GM13976 (cell line): Measurements from ENCODE around the gene TMEM86A.
"Not testable (repeated sequence)": the region's sequence is repeated elsewhere in the genome, so short reads cannot be mapped to it uniquely, and the experiment has no call there.

Experiments used
- DNase-seq: peaks from one replicate; pipeline ENCODE4 v3.0.0; 2012; ENCODE audit warnings: low spot score
- CTCF ChIP-seq: IDR thresholded peaks from 2 replicates; pipeline ENCODE4 v1.5.1; 2012; ENCODE audit warnings: borderline replicate concordance, mild to moderate bottlenecking; ENCODE audit not compliant: insufficient read depth; ENCODE audit errors: extremely low read depth, missing control alignments, control extremely low read depth
- in situ Hi-C: fragments of 300-500 bp; cut with MboI; formaldehyde crosslinking; loops from one replicate; pipeline ENCODE4 v1.12.0; 2022; ENCODE audit warnings: low sequenced_read_pairs, mixed read lengths, inconsistent platforms; ENCODE audit not compliant: unreplicated experiment

Gene TMEM86A

DNA sequence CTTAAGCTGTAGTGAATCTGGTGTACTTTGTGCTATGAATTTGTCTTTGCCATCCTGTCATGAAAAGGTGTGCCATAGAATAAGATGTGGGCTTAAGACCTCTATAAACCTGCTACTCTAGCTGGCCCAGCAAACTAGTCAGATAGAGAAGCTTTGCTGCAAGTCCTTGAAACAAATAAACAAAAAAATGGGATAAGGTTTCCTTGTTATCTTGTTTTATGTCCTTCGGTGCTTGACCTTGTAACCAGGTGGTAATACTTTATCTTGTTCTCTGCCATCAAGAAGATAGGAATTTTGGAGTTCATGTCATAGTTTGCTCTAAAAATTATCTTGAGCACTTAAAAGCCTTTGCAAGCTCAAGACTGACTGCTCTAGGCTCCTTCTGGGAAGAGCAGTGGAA lies 14.3 kb upstream of the TMEM86A start:
- no peak for TF ChIP-seq CTCF
- in situ Hi-C loops = no loop called here
- no peak for DNase-seq

DNA sequence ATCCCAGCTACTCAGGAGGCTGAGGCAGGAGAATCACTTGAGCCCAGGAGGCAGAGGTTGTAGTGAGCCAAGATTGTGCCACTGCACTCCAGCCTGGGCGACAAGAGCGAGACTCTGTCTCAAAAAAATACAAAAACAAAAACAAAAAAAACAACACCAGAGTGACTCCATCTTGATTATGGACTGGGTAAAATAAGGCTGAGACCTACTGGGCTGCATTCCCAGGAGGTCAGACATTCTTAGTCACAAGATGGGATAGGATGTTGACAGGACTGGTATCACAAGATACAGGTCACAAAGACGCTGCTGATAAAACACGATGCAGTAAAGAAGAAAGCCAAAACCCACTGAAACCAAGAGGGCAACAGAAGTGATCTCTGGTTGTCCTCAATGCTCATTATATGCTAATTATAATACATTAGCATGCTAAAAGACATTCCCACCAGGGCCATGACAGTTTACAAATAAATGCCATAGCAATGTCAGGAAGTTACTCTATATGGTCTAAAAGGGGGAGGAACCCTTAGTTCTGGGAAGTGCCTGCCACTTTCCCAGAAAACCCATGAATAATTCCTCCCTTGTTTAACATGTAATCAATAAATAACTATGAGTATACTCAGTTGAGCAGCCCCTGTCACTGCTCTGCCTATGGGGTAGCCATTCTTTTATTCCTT lies 7.0 kb upstream of the TMEM86A start:
- in situ Hi-C loops, DNase-seq: not testable (repeated sequence)

DNA sequence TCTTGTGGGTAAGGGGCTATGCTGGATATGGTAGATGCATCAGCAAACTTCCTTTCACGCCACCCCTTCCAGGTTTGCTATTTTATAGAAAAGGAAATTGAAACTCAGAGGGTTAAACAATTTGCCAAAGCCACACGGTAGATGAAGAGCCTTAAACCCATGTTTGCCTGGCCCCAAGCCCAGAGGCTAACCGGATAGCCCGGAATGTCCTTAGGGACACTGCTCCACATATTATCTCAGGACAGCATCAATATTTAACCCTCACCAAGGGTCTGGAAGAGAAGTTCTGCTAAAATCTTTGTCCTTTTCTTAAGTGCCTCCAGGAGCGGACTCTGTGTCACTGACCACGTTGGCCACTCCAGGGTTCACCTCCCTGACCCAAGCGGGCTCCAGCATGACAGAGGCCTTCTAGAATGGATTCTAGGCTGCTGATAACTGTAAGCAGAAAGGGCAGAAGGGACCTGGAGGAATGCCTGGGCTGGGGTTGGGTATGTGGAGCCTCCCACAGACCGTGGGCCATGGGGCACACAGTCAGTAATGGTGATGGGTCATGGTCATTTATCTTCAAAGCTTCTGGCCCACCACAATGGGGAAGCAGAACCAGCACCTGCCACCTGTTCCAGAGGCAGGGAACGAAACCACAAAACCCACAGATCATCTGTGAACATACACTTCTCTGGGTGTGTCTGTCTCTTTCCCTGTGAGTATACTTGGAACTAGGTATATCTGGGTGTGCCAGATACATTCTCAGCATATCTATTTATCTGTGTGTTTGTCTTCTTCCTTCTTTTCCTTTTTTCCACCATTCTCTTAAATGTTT lies 5.4 kb upstream of the TMEM86A start:
- no peak for TF ChIP-seq CTCF
- in situ Hi-C loops = no loop called here
- no peak for DNase-seq

- no peak for DNase-seq
- in situ Hi-C loops = no loop called here
- no peak for TF ChIP-seq CTCF
Measured at GRCh38 chr11:18696638-18697225, 1.8 kb upstream of the TMEM86A start.

DNA sequence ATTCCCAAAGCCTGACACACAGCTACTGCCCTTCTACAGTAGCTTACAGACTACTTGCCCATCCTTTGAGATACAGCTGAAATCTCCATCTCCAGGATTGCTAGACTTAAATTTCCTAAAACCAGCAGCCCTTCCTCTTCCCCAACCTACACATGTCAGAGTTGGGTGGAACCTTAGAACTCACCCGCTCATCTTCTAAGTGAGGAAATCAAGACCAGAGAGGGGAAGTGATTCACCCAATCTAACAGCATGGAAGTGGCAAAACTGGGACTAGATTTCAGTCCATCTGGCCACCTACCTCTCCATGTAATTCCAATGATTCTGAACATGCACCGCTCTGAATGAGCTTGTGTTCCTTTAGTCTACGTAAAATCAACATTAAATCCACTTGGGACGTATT lies 1.0 kb upstream of the TMEM86A start:
- TF ChIP-seq CTCF = no peak
- no peak for DNase-seq
- in situ Hi-C loops = no loop called here

DNA sequence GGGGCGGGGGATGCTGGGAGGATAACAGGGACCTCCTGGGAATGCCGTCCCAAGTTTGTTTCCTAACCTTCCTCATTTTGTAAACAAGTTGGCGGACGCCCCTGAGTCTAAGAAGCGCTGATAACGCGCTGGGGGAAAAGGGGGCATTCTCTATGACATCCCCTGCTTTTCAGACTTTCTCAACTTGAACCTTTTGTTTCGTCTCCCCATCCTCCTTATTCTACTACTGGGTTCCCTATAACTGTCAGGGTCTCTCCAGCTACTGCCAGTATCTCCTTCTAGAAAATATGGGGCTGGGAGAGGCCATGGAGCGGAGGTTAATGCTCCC lies 654 bp downstream of the TMEM86A start:
- no peak for TF ChIP-seq CTCF
- no peak for DNase-seq
- in situ Hi-C loops = no loop called here

- in situ Hi-C loops = no loop called here
- DNase-seq = no peak
- TF ChIP-seq CTCF = no peak
Measured at GRCh38 chr11:18699848-18700261, 1.3 kb downstream of the TMEM86A start.
